HG03342 (cell line): ENCODE measurements around the gene CHCHD6.

ENCODE experiments used
- ATAC-seq: cut with Tn5 transposase; IDR thresholded peaks from one replicate; pipeline ENCODE4 v1.9.1; 2021; ENCODE audit warnings: mild to moderate bottlenecking, moderate library complexity; ENCODE audit not compliant: unreplicated experiment

CHCHD6 gene

GRCh38 chr3:127000761-127001160 is 296.7 kb downstream of the CHCHD6 start:
- no peak for ATAC-seq

GRCh38 chr3:127001486-127002194 is 297.6 kb downstream of the CHCHD6 start:
- ATAC-seq, result no peak

- no peak for ATAC-seq
These were observed 298.4 kb downstream of the CHCHD6 start for GRCh38 chr3:127002195-127003174.

- ATAC-seq, result no peak
These were observed 299.1 kb downstream of the CHCHD6 start for GRCh38 chr3:127003175-127003555.

GRCh38 chr3:127003601-127004280 is 299.7 kb downstream of the CHCHD6 start:
- no peak for ATAC-seq

DNA sequence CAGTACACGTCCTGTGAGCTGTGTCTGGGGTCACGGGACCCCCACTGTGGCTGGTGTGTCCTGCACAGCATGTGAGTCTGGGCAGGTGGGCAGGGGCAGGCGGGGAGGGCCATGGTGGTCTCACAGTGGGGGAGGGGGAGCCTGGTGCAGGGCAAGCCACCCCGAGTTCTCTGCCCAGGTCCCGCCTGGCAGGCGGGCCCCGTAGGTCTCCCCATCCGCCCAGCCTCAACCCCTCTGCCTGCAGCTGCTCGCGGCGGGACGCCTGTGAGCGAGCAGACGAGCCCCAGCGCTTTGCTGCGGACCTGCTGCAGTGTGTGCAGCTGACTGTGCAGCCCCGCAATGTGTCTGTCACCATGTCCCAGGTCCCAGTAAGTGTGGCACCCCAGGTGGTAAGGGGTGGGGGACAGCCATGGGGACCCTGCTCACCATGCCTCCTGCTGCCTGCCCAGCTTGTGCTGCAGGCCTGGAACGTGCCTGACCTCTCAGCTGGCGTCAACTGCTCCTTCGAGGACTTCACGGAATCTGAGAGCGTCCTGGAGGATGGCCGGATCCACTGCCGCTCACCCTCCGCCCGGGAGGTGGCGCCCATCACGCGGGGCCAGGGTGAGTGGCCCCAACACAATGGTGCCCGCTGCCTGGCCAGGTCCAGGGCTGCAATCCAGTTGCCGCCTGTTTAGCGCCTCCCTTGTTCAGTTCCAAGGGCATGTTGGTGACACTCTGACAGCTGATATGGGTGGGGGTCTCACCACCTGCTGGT is 300.8 kb downstream of the CHCHD6 start:
- no peak for ATAC-seq

- no peak for ATAC-seq
These were observed 301.9 kb downstream of the CHCHD6 start for GRCh38 chr3:127005864-127006500.

DNA sequence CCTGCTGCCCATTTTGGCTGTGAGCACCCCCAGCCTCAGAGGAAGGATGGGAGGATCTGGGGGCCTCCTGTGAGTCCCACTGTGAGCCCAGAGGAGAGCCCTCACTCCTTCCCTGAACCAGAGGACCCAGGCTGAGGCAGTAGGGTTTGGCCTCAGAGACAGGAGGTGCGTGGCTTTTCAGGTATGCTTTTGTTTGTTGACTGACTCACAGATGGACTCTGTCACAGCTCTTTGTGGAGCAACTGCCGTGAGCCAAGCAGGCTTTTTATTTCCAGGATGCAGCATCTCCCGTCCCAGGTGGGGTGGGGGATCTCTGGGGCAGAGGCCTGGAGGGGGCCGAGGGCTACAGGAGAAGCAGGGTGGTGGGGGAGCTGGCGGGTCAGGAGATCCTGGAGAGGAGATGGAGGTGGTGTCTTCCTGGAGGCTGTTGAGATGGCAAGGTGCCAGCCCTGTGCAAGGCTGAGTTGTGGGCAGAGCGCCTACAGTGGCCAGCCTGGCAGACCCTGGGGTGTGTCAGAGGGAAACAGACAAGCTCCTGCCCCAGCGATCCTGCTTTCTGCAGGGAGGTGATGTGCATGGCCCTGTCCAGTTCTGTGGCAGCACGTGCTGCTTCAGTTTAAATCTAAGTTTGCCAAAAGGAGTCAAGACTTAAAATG is 302.9 kb downstream of the CHCHD6 start:
- ATAC-seq, result no peak

DNA sequence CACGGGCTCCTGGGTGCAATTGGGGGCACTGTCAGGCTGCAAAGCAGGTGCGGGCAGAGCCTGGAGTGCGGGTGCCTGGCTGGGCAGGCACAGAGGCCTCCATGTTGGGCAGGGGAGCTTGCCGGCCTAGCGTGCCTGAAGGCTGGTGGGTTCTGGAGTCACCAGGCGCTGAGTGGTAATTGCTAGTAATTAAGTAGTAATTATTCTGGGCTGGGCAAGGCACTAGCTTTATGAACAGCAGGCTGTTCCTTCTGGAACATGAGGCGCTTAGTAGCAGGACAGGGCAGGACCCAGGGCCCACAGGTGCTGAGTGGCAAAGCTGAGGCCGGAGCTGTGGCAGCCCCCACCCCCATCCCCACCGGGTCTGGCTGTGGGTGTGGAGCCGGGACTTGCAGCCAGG is 304.2 kb downstream of the CHCHD6 start:
- ATAC-seq, result no peak

- no peak for ATAC-seq
These were observed 305.5 kb downstream of the CHCHD6 start for GRCh38 chr3:127009531-127009930.
